ENCODE measurements around the gene SLC12A9. TPM values are rescaled to one million over a fixed set of nuclear protein-coding genes. Genes with fewer than 3 reads are reported as not detected.

Gene SLC12A9
- total RNA-seq, 2 donors from 2014 or later, result 5.0 to 9.0 TPM

GRCh38 chr7:100895956-100896731 is 43.6 kb downstream of the SLC12A9 start:
- H3K9me3 ChIP-seq, result no peaks in the 10 kb centered on the region
- peaks cover 0 to 26% of the 10 kb centered on the region in 2 donors for H3K4me1 ChIP-seq
- DNase-seq (ENCODE audit: low spot score), result no peak
- no peaks in the 10 kb centered on the region for H3K36me3 ChIP-seq
- H3K4me3 ChIP-seq, result peak overlapping the region; percentile 27 to 56
- TF ChIP-seq CTCF (IDR thresholded peaks at IDR 0.05), result no peak
- peak overlapping the region in 1 of 2 donors; percentile 73 for H3K27ac ChIP-seq
- H3K27me3 ChIP-seq, result peaks cover 0 to 26% of the 10 kb centered on the region in 2 donors

GRCh38 chr7:100896732-100897608 is 44.5 kb downstream of the SLC12A9 start:
- H3K27ac ChIP-seq, result no peak overlapping the region
- peaks cover 0 to 26% of the 10 kb centered on the region in 2 donors for H3K27me3 ChIP-seq
- H3K4me3 ChIP-seq, result peak overlapping the region; percentile 18 to 56
- H3K9me3 ChIP-seq, result no peaks in the 10 kb centered on the region
- peaks cover 0 to 24% of the 10 kb centered on the region in 2 donors for H3K4me1 ChIP-seq
- TF ChIP-seq CTCF (IDR thresholded peaks at IDR 0.05), result peak; percentile 68 to 79
- no peaks in the 10 kb centered on the region for H3K36me3 ChIP-seq
- no peak for DNase-seq (ENCODE audit: low spot score)

- Histone ChIP-seq H3K27me3 (peaks cover 0 to 26% of the 10 kb centered on the region in 2 donors), H3K9me3 (no peaks in the 10 kb centered on the region), H3K36me3 (no peaks in the 10 kb centered on the region), H3K4me1 (peaks cover 0 to 24% of the 10 kb centered on the region in 2 donors), H3K27ac (no peak overlapping the region), H3K4me3 (no peak overlapping the region)
- DNase-seq (ENCODE audit: low spot score), result no peak
- TF ChIP-seq CTCF (IDR thresholded peaks at IDR 0.05), result no peak
These were observed 45.4 kb downstream of the SLC12A9 start for GRCh38 chr7:100897772-100898454.

- no peak for TF ChIP-seq CTCF (IDR thresholded peaks at IDR 0.05)
- no peak for DNase-seq (ENCODE audit: low spot score)
- H3K36me3 ChIP-seq, result no peaks in the 10 kb centered on the region
- H3K4me3 ChIP-seq, result no peak overlapping the region
- H3K27ac ChIP-seq, result no peak overlapping the region
- peaks cover 0 to 26% of the 10 kb centered on the region in 2 donors for H3K27me3 ChIP-seq
- H3K4me1 ChIP-seq, result peaks cover 0 to 23% of the 10 kb centered on the region in 2 donors
- H3K9me3 ChIP-seq, result no peaks in the 10 kb centered on the region
These were observed 46.9 kb downstream of the SLC12A9 start for GRCh38 chr7:100899432-100899831.

GRCh38 chr7:100900978-100901377 is 48.5 kb downstream of the SLC12A9 start:
- Histone ChIP-seq H3K27ac (no peak overlapping the region), H3K36me3 (no peaks in the 10 kb centered on the region), H3K9me3 (no peaks in the 10 kb centered on the region), H3K4me3 (no peak overlapping the region), H3K4me1 (peaks cover 0 to 8% of the 10 kb centered on the region in 2 donors), H3K27me3 (peaks cover 0 to 13% of the 10 kb centered on the region in 2 donors)
- no peak for DNase-seq (ENCODE audit: low spot score)
- no peak for TF ChIP-seq CTCF (IDR thresholded peaks at IDR 0.05)

Measured in right atrium auricular region (tissue), 2 donors.